Lung (tissue), 12 donors: ENCODE measurements around the gene SLC2A4. TPM values are rescaled to one million over a fixed set of nuclear protein-coding genes. Genes with fewer than 3 reads are reported as not detected.
"Not testable (repeated sequence)": the region's sequence is repeated elsewhere in the genome, so short reads cannot be mapped to it uniquely, and the experiment has no call there.

Experiments used
- ATAC-seq: fragments of 200-7000 bp; cut with Tn5 transposase; one replicate; pipeline ENCODE4 v1.9.1; 2020; ENCODE audit warnings: moderate number of reproducible peaks; ENCODE audit not compliant: insufficient read depth, low FRiP score
- DNase-seq, 3 donors: peaks; one replicate each; pipeline ENCODE4 v3.0.0-alpha.2; 2013 to 2017
- H3K27ac ChIP-seq, 2 donors: one replicate each; pipeline ENCODE4 v1.5.1; 2013; ENCODE audit warnings: mild to moderate bottlenecking in 2 of 2, moderate library complexity in 2 of 2, control low read depth in 1 of 2, inconsistent platforms in 1 of 2, low read depth in 1 of 2, low read length in 1 of 2
- H3K27me3 ChIP-seq, 3 donors: one replicate each; pipeline ENCODE4 v1.5.1; 2013; ENCODE audit warnings: low read length in 2 of 3; ENCODE audit not compliant: control insufficient read depth in 3 of 3, insufficient read depth in 3 of 3
- H3K36me3 ChIP-seq, 4 donors: one replicate each; pipeline ENCODE4 v1.5.1; 2013; ENCODE audit warnings: low read length in 4 of 4, mild to moderate bottlenecking in 1 of 4, moderate library complexity in 1 of 4; ENCODE audit not compliant: control insufficient read depth in 4 of 4, insufficient read depth in 4 of 4
- H3K4me1 ChIP-seq, 5 donors: one replicate each; pipeline ENCODE4 v1.5.1; 2013; ENCODE audit warnings: low read length in 5 of 5, mild to moderate bottlenecking in 2 of 5, moderate library complexity in 1 of 5; ENCODE audit not compliant: control insufficient read depth in 5 of 5, insufficient read depth in 5 of 5
- H3K4me3 ChIP-seq: one replicate; pipeline ENCODE4 v1.5.1; 2013; ENCODE audit warnings: mild to moderate bottlenecking, control low read depth, moderate library complexity
- H3K9ac ChIP-seq, 2 donors: one replicate each; pipeline ENCODE4 v1.5.1; 2013; ENCODE audit warnings: low read length in 2 of 2, control low read depth in 1 of 2; ENCODE audit not compliant: insufficient read depth in 1 of 2
- H3K9me3 ChIP-seq, 4 donors: one replicate each; pipeline ENCODE4 v1.5.1; 2013; ENCODE audit warnings: low read length in 3 of 4, mild to moderate bottlenecking in 1 of 4, moderate library complexity in 1 of 4; ENCODE audit not compliant: control insufficient read depth in 4 of 4, insufficient read depth in 3 of 4
- WGBS, 2 donors: extraction: QIAGEN DNeasy Blood & Tissue Kit; methylation state at CpG; one replicate each; pipeline ENCODE4 v1.1.7; 2013; 5-methylcytosine and 5-hydroxymethylcytosine counted together
- polyA plus RNA-seq, 2 donors: library from polyadenylated mRNA; stranded (reverse); fragments of 200-250 nt; gene quantifications; one replicate each; pipeline ENCODE4 v1.2.1, GENCODE V29; 2013
- total RNA-seq, 2 donors: library from RNA; depleted of rRNA in 1 of 2; stranded (reverse); fragments of >200 nt in 1 of 2; gene quantifications; one replicate each; pipeline ENCODE4 v1.2.1, GENCODE V29; 2014 to 2021
- TF ChIP-seq, protein P1 (sequence below): IDR thresholded peaks from 2 replicates; pipeline ENCODE4 v1.5.1; 2012; ENCODE audit warnings: mild to moderate bottlenecking; ENCODE audit errors: control extremely low read depth, extremely low read depth
- donor health status: control.
- donor health status: control.
- donor health status: Bipolar disorder and iron deficiency.
- donor health status: healthy.
- donor health status: DM: yes; HTN: yes; CAD: no.

The SLC2A4 gene
- total and polyA plus RNA-seq, 4 donors, result 1.1 to 2.0 (median 1.2) TPM

DNA sequence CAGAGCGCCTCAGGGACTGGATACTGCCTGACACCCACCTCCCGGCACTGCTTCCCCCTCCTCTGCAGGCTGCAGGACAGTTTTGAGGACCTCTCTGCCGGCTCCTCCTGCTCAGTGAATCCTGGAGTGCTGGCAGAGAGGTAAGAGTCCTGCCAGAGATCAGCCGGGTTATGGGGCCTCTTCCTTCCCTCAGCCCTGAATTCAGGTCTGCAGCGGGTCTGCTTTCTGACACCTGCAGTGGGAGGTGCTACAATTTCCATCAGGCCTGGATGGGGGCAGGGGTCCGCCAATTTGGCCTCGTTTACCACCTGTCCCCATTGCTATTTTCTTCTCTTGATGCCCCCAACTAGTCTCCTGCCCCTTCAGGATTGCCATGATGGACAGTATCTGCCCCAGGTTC is 50.6 kb downstream of the SLC2A4 start:
- H3K9me3 ChIP-seq, result no peaks in the 10 kb centered on the region
- H3K36me3 ChIP-seq, result no peaks in the 10 kb centered on the region
- H3K4me1 ChIP-seq, result peaks cover 0 to 18% (median 4%) of the 10 kb centered on the region in 5 donors
- no peak for DNase-seq
- ATAC-seq, result no peak
- no peak overlapping the region for H3K27ac ChIP-seq
- TF ChIP-seq, protein P1, sequence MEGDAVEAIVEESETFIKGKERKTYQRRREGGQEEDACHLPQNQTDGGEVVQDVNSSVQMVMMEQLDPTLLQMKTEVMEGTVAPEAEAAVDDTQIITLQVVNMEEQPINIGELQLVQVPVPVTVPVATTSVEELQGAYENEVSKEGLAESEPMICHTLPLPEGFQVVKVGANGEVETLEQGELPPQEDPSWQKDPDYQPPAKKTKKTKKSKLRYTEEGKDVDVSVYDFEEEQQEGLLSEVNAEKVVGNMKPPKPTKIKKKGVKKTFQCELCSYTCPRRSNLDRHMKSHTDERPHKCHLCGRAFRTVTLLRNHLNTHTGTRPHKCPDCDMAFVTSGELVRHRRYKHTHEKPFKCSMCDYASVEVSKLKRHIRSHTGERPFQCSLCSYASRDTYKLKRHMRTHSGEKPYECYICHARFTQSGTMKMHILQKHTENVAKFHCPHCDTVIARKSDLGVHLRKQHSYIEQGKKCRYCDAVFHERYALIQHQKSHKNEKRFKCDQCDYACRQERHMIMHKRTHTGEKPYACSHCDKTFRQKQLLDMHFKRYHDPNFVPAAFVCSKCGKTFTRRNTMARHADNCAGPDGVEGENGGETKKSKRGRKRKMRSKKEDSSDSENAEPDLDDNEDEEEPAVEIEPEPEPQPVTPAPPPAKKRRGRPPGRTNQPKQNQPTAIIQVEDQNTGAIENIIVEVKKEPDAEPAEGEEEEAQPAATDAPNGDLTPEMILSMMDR, result no peak
- WGBS, 2 donors, result 46 to 53% methylated on average over 7 of the region's 7 CpGs
- no peak overlapping the region for H3K9ac ChIP-seq
- peaks cover 0 to 2% (median 0%) of the 10 kb centered on the region in 3 donors for H3K27me3 ChIP-seq
- no peak overlapping the region for H3K4me3 ChIP-seq

- DNase-seq, H3K9me3 ChIP-seq, H3K36me3 ChIP-seq, H3K9ac ChIP-seq, H3K27ac ChIP-seq, H3K27me3 ChIP-seq, H3K4me3 ChIP-seq, ATAC-seq: not testable (repeated sequence)
- peaks cover 0 to 16% (median 4%) of the 10 kb centered on the region in 5 donors for H3K4me1 ChIP-seq
- WGBS, 2 donors, result 39 to 43% methylated on average over 14 of the region's 14 CpGs
These were observed 51.1 kb downstream of the SLC2A4 start for GRCh38 chr17:7332600-7333069.

DNA sequence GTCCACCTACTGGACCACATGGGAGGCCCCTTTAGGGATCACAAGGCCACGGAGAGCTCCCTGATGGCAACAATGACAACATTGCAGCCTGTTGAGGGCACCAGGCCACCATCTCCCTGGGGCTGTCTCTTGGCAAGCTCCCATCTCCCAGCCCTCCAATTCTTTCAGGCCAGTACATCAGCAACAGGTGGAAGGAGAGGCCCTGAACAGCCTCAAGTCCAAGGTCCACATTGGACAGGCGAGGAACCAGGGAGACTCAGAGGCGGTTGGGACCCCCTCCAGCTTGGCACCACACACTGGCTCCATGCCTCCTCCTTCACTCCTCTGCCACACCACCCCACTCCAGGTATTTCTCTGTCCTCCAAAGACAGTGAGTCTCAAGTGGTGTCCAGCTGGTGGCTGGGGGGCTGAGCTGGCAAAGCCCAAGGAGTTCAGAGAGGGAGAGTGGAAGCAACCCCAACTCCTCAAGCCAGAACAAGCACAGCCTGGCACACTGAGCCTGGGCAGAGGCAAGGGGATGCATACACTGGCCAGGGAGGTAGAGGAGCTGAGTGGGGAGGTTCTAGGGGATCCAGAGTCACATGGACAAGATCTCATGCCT is 53.5 kb downstream of the SLC2A4 start:
- Histone ChIP-seq H3K4me3 (no peak overlapping the region), H3K4me1 (peaks cover 0 to 5% (median 3%) of the 10 kb centered on the region in 5 donors), H3K9me3 (no peaks in the 10 kb centered on the region), H3K9ac (no peak overlapping the region), H3K36me3 (no peaks in the 10 kb centered on the region), H3K27ac (no peak overlapping the region), H3K27me3 (peaks cover 0 to 3% (median 0%) of the 10 kb centered on the region in 3 donors)
- ATAC-seq (no peak), DNase-seq (no peak)
- 91 to 92% methylated on average over 3 of the region's 3 CpGs for WGBS, 2 donors
- TF ChIP-seq, protein P1, result no peak

DNA sequence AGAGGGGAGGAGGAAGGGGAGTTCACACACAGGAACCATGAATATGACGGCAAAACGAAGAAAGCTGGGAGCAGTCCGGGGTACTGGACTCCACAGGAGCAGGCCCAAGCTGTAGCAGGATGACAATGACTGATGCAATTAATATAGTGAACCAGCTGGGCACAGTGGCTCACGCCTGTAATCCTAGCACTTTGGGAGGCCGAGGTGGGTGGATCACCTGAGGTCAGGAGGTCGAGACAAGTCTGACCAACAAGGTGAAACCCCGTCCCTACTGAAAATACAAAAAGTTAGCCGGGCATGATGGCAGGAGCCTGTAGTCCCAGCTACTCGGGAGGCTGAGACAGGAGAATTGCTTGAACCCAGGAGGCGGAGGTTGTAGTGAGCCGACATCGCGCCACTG is 54.2 kb downstream of the SLC2A4 start:
- not testable (repeated sequence) for H3K4me1 ChIP-seq, H3K9ac ChIP-seq, H3K27ac ChIP-seq, ATAC-seq, H3K27me3 ChIP-seq, H3K9me3 ChIP-seq, H3K4me3 ChIP-seq, DNase-seq, H3K36me3 ChIP-seq
- WGBS, 2 donors, result 83 to 85% methylated on average over 13 of the region's 13 CpGs
